ENCODE results near the gene ASCC2. TPM values are rescaled to one million over a fixed set of nuclear protein-coding genes. Genes with fewer than 3 reads are reported as not detected.

Gene ASCC2
- total RNA-seq, 3 donors from 2014 or later, result 83.5 to 95.7 (median 84.9) TPM

DNA sequence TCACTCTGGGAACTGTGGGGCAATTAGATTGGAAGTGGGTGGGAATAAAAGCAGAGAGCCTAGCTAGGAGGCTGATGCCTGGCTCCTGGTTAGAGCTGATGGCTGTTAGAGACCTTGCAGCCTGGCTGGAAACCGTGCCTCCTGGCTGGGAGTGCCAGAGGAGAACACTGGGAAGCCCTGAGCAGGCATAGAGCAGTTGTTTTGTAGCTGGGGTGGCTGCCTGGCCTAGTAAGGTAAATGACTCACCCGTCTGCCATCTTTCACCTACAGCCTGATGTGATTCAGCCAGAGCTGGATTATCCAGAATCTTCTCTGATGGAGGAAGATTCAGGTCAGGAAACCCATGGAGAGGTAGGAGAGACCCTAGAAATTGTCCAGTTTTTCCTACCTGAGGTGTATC, 64.8 kb downstream of the ASCC2 start:
- peaks cover 16% of the 10 kb centered on the region for H3K36me3 Mint-ChIP-seq (ENCODE audit: insufficient read depth)
- ATAC-seq (no peak), DNase-seq (no peak)
- H3K4me3 Mint-ChIP-seq, result no peak overlapping the region
- peaks cover 9% of the 10 kb centered on the region for H3K4me1 Mint-ChIP-seq (ENCODE audit: low read depth)
- H3K9me3 Mint-ChIP-seq, result no peaks in the 10 kb centered on the region
- no peaks in the 10 kb centered on the region for H3K27me3 Mint-ChIP-seq (ENCODE audit: low read depth)

DNA sequence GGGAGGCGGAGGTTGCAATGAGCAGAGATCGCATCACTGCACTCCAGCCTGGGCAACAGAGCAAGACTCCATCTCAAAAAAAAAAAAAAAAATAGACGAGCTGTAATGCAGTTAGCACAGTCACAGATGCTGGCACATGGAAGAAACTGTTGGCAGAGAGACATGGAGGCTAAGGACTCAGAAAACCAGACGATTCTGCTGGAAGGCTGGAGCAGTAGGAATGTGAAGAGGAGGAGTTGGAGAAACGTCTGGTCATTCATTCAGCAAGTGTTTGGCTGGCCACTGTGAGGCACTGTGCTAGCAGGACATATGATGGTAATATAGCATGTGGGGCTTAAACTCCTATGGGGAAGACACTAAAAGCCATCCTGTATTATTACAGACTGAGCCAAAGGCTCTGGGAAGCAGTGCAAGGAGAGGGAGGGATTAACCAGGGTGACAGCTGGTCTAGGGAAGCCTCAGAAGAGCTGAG, 65.9 kb downstream of the ASCC2 start:
- Mint-ChIP-seq H3K9me3 (no peaks in the 10 kb centered on the region), H3K4me3 (no peak overlapping the region), H3K36me3 (ENCODE audit: insufficient read depth) (peaks cover 18% of the 10 kb centered on the region), H3K4me1 (ENCODE audit: low read depth) (peaks cover 14% of the 10 kb centered on the region), H3K27me3 (ENCODE audit: low read depth) (no peaks in the 10 kb centered on the region)
- no peak for ATAC-seq
- DNase-seq, result no peak

DNA sequence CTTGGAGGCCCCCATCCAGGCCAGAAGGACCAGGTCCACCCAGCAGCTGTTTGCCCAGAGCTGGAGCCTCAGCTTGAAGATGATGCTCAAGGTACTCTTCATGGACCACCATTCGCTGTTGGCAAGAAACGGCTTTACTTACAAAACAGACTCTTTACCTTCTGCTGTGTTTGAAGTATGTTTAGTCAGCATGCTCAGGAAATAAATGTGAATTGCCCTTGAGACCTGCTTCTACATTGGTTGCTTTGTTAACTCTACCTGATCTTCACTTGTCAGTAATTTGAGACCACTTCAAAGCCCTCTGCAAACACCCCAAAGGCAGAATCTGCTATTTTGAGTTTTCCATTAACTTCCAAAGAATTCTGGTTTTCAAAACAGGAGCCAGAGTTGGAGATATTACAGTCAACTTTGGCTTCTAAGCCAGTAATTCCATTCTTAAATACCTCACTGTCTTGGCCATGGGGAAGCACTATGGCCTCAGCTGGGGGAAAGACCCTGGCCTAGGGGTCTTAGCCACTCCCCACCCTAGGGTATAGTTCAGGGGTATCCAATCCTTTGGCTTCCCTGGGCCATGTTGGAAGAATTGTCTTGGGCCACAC, 68.3 kb downstream of the ASCC2 start:
- no peak overlapping the region for H3K4me3 Mint-ChIP-seq
- no peak for ATAC-seq
- H3K36me3 Mint-ChIP-seq (ENCODE audit: insufficient read depth), result peaks cover 18% of the 10 kb centered on the region
- no peak for DNase-seq
- H3K9me3 Mint-ChIP-seq, result no peaks in the 10 kb centered on the region
- H3K27me3 Mint-ChIP-seq (ENCODE audit: low read depth), result no peaks in the 10 kb centered on the region
- peaks cover 29% of the 10 kb centered on the region for H3K4me1 Mint-ChIP-seq (ENCODE audit: low read depth)

GRCh38 chr22:29768052-29768693, 69.9 kb downstream of the ASCC2 start:
- H3K36me3 Mint-ChIP-seq (ENCODE audit: insufficient read depth), result peaks cover 18% of the 10 kb centered on the region
- peak overlapping the region; percentile 100 for H3K4me3 Mint-ChIP-seq
- DNase-seq (no peak), ATAC-seq (no peak)
- H3K27me3 Mint-ChIP-seq (ENCODE audit: low read depth), result no peaks in the 10 kb centered on the region
- H3K4me1 Mint-ChIP-seq (ENCODE audit: low read depth), result peaks cover 30% of the 10 kb centered on the region
- no peaks in the 10 kb centered on the region for H3K9me3 Mint-ChIP-seq

GRCh38 chr22:29767171-29768051, 70.7 kb downstream of the ASCC2 start, which contains the start of gene UQCR10:
TSS of gene UQCR10 (plus strand) at chr22:29767369. CDS start at chr22:29767399, 30 bp downstream.
- peak within 1 kb of the TSS; percentile 100 for H3K4me3 Mint-ChIP-seq
- H3K9me3 Mint-ChIP-seq, result no peaks in the 10 kb centered on the region
- peaks cover 17% of the 10 kb centered on the region for H3K36me3 Mint-ChIP-seq (ENCODE audit: insufficient read depth)
- H3K4me1 Mint-ChIP-seq (ENCODE audit: low read depth), result peaks cover 30% of the 10 kb centered on the region
- ATAC-seq (peak; percentile 83 to 84), DNase-seq (peak; percentile 87)
- no peaks in the 10 kb centered on the region for H3K27me3 Mint-ChIP-seq (ENCODE audit: low read depth)

GRCh38 chr22:29766632-29767170, 71.4 kb downstream of the ASCC2 start, which contains the start of gene ZMAT5:
TSS of gene ZMAT5 (minus strand) at chr22:29767007. CDS start at chr22:29748544, 18,463 bp downstream.
- peak within 1 kb of the TSS; percentile 100 for H3K4me3 Mint-ChIP-seq
- H3K4me1 Mint-ChIP-seq (ENCODE audit: low read depth), result peaks cover 30% of the 10 kb centered on the region

GRCh38 chr22:29765905-29766631, 72.0 kb downstream of the ASCC2 start:
- Mint-ChIP-seq H3K4me3 (peak overlapping the region; percentile 100), H3K9me3 (no peaks in the 10 kb centered on the region), H3K27me3 (ENCODE audit: low read depth) (no peaks in the 10 kb centered on the region), H3K36me3 (ENCODE audit: insufficient read depth) (peaks cover 14% of the 10 kb centered on the region), H3K4me1 (ENCODE audit: low read depth) (peaks cover 30% of the 10 kb centered on the region)
- peak; percentile 3 to 8 for ATAC-seq
- no peak for DNase-seq

More at GRCh38 chr22:29766632-29767170, 71.4 kb downstream of the ASCC2 start, which contains the start of gene ZMAT5:
- Mint-ChIP-seq H3K27me3 (ENCODE audit: low read depth) (no peaks in the 10 kb centered on the region), H3K9me3 (no peaks in the 10 kb centered on the region), H3K36me3 (ENCODE audit: insufficient read depth) (peaks cover 14% of the 10 kb centered on the region)
- peak; percentile 98 to 99 for ATAC-seq
- DNase-seq, result peak; percentile 85

GRCh38 chr22:29762263-29762662, 75.8 kb downstream of the ASCC2 start:
- ATAC-seq (no peak), DNase-seq (no peak)
- peaks cover 17% of the 10 kb centered on the region for H3K4me1 Mint-ChIP-seq (ENCODE audit: low read depth)
- H3K27me3 Mint-ChIP-seq (ENCODE audit: low read depth), result no peaks in the 10 kb centered on the region
- peaks cover 1% of the 10 kb centered on the region for H3K36me3 Mint-ChIP-seq (ENCODE audit: insufficient read depth)
- no peaks in the 10 kb centered on the region for H3K9me3 Mint-ChIP-seq
- no peak overlapping the region for H3K4me3 Mint-ChIP-seq

- Mint-ChIP-seq H3K27me3 (ENCODE audit: low read depth) (no peaks in the 10 kb centered on the region), H3K4me1 (ENCODE audit: low read depth) (no peaks in the 10 kb centered on the region)
- ATAC-seq, result no peak
Observed at GRCh38 chr22:29758959-29759358, 79.1 kb downstream of the ASCC2 start.

DNA sequence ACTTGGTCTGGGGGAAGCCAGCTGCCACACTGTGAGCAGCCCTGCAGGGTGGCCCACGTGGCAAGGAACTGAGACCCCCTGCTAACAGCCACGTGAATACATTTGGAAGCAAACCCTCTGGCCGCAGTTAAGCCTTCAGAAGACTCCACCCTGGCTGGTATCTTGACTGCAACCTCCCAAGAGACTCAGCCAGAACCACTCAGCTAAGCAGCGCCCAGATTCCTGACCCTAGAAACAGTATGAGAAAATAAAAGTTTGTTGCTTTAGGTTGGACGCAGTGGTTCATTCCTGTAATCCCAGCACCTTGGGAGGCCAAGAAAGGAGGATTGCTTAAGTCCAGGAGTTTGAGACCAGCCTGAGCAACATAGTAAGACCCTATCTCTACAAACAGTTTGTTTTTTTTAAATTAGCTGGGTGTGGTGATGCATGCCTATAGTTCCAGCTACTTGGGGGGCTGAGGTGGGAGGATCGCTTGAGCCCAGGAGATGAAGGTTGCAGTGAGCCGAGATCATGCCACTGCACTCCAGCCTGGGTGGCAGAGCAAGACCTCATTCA, 79.9 kb downstream of the ASCC2 start:
- no peaks in the 10 kb centered on the region for H3K27me3 Mint-ChIP-seq (ENCODE audit: low read depth)

More at GRCh38 chr22:29758959-29759358, 79.1 kb downstream of the ASCC2 start:
- Mint-ChIP-seq H3K36me3 (ENCODE audit: insufficient read depth) (no peaks in the 10 kb centered on the region), H3K4me3 (no peak overlapping the region), H3K9me3 (no peaks in the 10 kb centered on the region)
- DNase-seq, result no peak

GRCh38 chr22:29757096-29757495, 81.0 kb downstream of the ASCC2 start:
- H3K4me1 Mint-ChIP-seq (ENCODE audit: low read depth), result no peaks in the 10 kb centered on the region

More for the DNA sequence above, 79.9 kb downstream of the ASCC2 start:
- Mint-ChIP-seq H3K4me1 (ENCODE audit: low read depth) (no peaks in the 10 kb centered on the region), H3K36me3 (ENCODE audit: insufficient read depth) (no peaks in the 10 kb centered on the region), H3K9me3 (no peaks in the 10 kb centered on the region), H3K4me3 (no peak overlapping the region)
- DNase-seq, result no peak
- no peak for ATAC-seq

DNA sequence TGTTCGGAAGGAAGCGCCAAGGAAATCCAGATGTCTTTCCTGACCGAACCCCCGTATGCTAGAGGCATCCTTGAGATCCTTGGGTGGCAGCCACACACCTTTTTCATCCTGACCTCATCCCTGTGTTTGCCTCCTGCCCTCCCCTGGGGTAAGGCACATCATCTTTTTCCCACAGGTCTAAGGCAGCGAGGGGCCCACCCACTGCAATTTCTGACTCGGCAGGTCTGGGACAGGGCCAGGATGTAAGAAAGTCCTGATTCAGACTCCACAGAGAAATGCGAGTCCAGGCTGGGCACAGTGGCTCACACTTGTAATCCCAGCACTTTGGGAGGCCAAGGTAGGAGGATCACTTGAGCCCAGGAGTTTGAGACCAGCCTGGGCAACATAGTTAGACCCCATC, 81.7 kb downstream of the ASCC2 start:
- H3K27me3 Mint-ChIP-seq (ENCODE audit: low read depth), result no peaks in the 10 kb centered on the region
- ATAC-seq (no peak), DNase-seq (no peak)
- no peak overlapping the region for H3K4me3 Mint-ChIP-seq
- H3K36me3 Mint-ChIP-seq (ENCODE audit: insufficient read depth), result no peaks in the 10 kb centered on the region
- peaks cover 2% of the 10 kb centered on the region for H3K4me1 Mint-ChIP-seq (ENCODE audit: low read depth)
- H3K9me3 Mint-ChIP-seq, result no peaks in the 10 kb centered on the region

More at GRCh38 chr22:29757096-29757495, 81.0 kb downstream of the ASCC2 start:
- no peak overlapping the region for H3K4me3 Mint-ChIP-seq
- H3K9me3 Mint-ChIP-seq, result no peaks in the 10 kb centered on the region
- no peaks in the 10 kb centered on the region for H3K27me3 Mint-ChIP-seq (ENCODE audit: low read depth)
- no peaks in the 10 kb centered on the region for H3K36me3 Mint-ChIP-seq (ENCODE audit: insufficient read depth)
- DNase-seq (no peak), ATAC-seq (no peak)

DNA sequence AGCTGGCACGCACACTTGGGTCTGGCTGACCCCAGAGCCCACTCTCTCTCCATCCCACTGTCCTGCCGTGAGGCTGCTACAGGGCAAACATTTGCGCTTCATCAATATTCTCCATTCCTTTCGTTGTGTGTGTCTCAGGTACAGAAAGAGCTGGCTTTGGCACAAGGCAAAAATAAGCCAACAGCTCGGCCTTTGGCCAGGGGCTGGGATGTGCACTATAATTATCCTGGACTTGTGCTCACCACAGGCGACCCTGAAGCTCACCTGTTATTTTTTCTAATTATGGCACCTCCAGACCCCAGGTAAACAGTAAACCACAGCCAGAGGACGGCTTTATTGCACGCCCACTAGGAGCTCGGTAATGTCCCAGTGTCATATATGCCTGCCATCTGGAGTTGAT, 82.2 kb downstream of the ASCC2 start:
- H3K4me1 Mint-ChIP-seq (ENCODE audit: low read depth), result peaks cover 5% of the 10 kb centered on the region
- H3K36me3 Mint-ChIP-seq (ENCODE audit: insufficient read depth), result no peaks in the 10 kb centered on the region
- ATAC-seq, result no peak
- no peaks in the 10 kb centered on the region for H3K9me3 Mint-ChIP-seq
- DNase-seq, result no peak
- H3K27me3 Mint-ChIP-seq (ENCODE audit: low read depth), result no peaks in the 10 kb centered on the region
- no peak overlapping the region for H3K4me3 Mint-ChIP-seq

Data from activated T-cell treated with anti-CD3 and anti-CD28 coated beads, Interleukin-2, amount 50 U/mL, for 4 hours (primary cell).